GM21619 (cell line): Measurements from ENCODE around the gene PNKP.

Experiments
- ATAC-seq: cut with Tn5 transposase; IDR thresholded peaks from one replicate; pipeline ENCODE4 v1.9.1; 2021; ENCODE audit not compliant: unreplicated experiment

PNKP gene

GRCh38 chr19:49847731-49848696 is 19.4 kb downstream of the PNKP start:
- no peak for ATAC-seq

GRCh38 chr19:49846408-49846807 is 21.0 kb downstream of the PNKP start:
- ATAC-seq = no peak

- ATAC-seq = no peak
These were observed 22.0 kb downstream of the PNKP start for GRCh38 chr19:49845414-49845813.

- ATAC-seq = no peak
These were observed 23.0 kb downstream of the PNKP start for GRCh38 chr19:49844138-49845095.

- no peak for ATAC-seq
These were observed 24.1 kb downstream of the PNKP start for GRCh38 chr19:49843265-49843664.

- ATAC-seq = no peak
These were observed 26.6 kb downstream of the PNKP start for GRCh38 chr19:49840736-49841249.

GRCh38 chr19:49840321-49840720 is 27.1 kb downstream of the PNKP start:
- no peak for ATAC-seq

- ATAC-seq = no peak
These were observed 27.7 kb downstream of the PNKP start for GRCh38 chr19:49839713-49840112.

GRCh38 chr19:49838885-49839588 is 28.3 kb downstream of the PNKP start:
- ATAC-seq = no peak

DNA sequence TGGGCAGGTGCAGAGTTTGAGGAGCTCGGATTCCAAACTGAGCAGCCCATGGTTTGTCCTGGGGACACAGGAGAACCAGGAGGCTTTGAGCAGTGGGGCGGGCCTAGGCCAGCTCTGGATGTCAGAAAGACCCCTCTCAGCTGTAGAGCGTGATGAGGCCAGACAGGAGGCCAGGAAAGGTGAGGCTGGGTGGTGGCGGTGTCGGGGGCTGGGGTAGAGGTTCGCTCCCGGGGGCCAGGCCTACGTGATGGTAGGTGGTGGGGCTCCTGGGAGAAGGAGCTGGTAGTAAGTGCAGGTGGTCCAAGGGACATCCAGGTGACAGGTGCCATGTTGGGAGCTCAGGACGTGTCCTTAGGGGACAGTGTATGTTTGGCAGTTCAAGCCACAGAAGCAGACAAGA is 30.0 kb downstream of the PNKP start:
- ATAC-seq = no peak

DNA sequence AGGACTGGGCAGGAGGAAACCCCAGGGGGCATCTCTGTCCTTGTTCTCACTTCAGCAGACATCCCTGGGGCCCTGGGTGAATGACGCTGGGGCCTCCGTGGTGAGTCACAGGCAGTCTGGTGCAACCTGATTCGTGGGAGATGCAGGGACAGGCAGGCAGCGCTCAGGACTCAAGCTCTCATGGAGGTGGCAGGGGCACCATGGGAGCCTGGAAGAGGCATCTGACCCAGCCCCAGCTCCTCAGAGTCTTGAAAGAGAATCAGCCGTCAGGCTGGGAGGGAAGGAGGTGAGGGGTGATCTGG is 30.4 kb downstream of the PNKP start:
- no peak for ATAC-seq

DNA sequence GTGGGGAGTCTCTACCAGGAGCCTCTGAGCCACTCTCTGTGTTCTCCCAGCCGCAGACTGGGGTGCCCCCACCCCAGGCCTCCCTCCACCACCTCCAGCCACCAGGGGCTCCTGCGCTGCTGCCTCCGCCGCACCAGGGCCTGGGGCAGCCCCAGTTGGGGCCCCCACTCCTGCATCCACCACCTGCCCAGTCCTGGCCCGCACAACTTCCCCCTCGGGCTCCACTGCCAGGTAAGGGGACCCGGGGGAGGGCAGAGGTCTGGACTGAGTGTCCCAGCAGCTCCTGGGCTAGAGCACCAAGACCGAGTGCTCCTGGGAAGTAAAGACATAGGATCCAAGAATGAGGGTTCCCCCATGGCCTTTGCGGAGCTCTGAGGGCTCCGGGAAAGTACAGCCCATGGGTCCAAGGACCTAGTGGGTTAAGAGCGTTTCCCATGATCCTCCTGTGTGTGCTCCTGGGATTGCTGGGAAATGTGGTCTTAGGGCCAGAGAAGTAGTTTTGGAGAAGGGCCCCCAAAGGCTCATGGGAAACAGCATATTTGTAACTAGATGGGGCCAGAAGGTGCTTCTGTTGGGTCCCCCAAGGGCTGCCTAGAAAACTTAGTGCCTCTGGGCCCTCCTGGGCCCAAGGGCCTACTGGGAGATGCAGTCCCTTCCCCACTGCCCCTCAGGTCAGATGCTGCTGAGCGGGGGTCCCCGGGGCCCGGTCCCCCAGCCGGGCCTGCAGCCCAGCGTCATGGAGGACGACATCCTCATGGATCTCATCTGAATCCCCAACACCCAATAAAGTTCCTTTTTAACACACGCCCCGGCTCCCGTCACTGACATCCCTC is 31.0 kb downstream of the PNKP start:
- no peak for ATAC-seq

DNA sequence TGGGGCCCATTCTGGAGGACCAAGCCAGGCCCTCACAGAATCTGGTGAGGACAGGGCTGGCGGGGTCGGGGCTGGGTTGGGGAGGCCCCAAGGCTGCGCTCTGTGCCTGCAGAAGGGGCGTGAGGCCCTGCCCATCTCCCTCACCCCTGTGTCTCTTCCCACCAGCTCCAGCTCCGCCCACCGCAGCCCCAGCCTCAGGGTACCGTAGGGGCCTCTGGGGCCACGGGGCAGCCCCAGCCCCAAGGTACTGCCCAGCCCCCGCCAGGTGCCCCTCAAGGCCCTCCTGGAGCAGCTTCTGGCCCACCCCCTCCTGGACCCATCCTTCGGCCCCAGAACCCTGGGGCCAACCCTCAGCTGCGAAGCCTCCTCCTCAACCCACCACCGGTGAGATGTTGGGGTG is 31.8 kb downstream of the PNKP start:
- no peak for ATAC-seq

- ATAC-seq = no peak
These were observed 33.8 kb downstream of the PNKP start for GRCh38 chr19:49833599-49833998.

- ATAC-seq = no peak
These were observed 34.8 kb downstream of the PNKP start for GRCh38 chr19:49832556-49832955.

GRCh38 chr19:49831592-49831991 is 35.8 kb downstream of the PNKP start:
- no peak for ATAC-seq

- no peak for ATAC-seq
These were observed 36.6 kb downstream of the PNKP start for GRCh38 chr19:49830766-49831165.

DNA sequence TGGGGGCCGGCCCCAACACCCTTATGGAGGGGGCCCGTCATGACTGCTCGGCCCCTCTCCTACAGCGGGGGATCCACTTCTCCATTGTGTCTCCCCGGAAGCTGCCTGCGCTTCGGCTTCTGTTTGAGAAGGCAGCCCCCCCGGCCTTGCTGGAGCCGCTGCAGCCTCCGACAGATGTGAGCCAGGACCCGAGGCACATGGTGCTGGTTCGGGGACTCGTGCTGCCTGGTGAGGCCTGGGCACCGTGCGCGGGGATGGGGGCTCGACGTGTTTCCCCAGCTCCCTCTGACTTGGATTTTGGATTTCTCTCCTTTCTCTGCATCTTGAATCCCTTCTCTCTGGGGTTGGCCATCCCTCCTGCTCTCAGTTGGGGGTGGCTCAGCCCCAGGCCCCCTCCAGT is 37.7 kb downstream of the PNKP start:
- no peak for ATAC-seq

DNA sequence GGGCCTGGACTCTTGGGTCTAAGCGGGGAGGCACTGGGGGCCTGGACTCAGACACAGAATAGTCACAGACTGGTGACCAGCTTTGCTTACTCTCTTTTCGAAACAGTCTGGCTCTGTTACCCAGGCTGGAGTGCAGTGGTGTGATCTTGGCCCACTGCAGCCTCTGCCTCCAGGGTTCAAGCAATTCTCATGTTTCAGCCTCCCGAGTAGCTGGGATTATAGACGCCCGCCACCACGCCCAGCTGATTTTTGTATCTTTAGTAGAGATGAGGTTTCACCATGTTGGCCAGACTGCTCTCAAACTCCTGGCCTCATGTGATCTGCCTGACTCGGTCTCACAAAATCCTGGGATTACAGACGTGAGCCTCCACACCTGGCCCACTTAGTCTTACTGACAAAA is 38.2 kb downstream of the PNKP start:
- ATAC-seq = no peak

- ATAC-seq = no peak
These were observed 40.3 kb downstream of the PNKP start for GRCh38 chr19:49827034-49827433.
